Ramos (cell line): ENCODE measurements around the gene TRIM69.
"Not testable (repeated sequence)": the region's sequence is repeated elsewhere in the genome, so short reads cannot be mapped to it uniquely, and the experiment has no call there.

ENCODE experiments used
- in situ Hi-C: fragments of 300-500 bp; cut with MboI; formaldehyde crosslinking; loops from one replicate; pipeline ENCODE4 v1.14.3; 2022; ENCODE audit warnings: low sequenced_read_pairs; ENCODE audit not compliant: unreplicated experiment

Gene TRIM69

GRCh38 chr15:44715142-44715796 is 21.1 kb upstream of the TRIM69 start:
- in situ Hi-C loops = loop anchor here (25.0 kb wide), 2 partner anchors 847 to 928 kb away; partner anchors contain the start of genes ELL3 and SERF2

DNA sequence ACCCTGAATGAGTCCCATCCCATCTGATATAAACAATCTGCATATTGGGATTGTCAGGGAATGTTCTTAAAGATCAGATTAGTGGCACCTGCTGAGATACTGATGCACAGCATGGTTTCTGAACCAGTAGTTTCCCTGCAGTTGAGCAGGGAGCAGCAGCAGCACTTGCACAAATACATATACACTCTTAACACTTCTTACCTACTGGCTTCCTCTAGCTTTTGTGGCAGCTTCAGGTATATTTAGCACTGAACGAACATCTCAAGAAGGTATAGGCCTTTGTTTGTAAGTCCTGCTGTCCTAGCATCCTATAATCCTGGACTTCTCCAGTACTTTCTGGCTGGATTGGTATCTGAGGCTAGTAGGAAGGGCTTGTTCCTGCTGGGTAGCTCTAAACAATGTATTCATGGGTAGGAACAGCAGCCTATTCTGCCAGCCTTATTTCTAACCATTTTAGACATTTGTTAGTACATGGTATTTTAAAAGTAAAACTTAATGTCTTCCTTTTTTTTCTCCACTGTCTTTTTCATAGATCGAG is 20.5 kb upstream of the TRIM69 start:
- in situ Hi-C loops = loop anchor here (25.0 kb wide), 2 partner anchors 846 to 929 kb away; partner anchors contain the start of genes ELL3 and SERF2

- in situ Hi-C loops = loop anchor here (25.0 kb wide), 2 partner anchors 845 to 930 kb away; partner anchors contain the start of genes ELL3 and SERF2
Observed at GRCh38 chr15:44716983-44717602, 19.2 kb upstream of the TRIM69 start.

DNA sequence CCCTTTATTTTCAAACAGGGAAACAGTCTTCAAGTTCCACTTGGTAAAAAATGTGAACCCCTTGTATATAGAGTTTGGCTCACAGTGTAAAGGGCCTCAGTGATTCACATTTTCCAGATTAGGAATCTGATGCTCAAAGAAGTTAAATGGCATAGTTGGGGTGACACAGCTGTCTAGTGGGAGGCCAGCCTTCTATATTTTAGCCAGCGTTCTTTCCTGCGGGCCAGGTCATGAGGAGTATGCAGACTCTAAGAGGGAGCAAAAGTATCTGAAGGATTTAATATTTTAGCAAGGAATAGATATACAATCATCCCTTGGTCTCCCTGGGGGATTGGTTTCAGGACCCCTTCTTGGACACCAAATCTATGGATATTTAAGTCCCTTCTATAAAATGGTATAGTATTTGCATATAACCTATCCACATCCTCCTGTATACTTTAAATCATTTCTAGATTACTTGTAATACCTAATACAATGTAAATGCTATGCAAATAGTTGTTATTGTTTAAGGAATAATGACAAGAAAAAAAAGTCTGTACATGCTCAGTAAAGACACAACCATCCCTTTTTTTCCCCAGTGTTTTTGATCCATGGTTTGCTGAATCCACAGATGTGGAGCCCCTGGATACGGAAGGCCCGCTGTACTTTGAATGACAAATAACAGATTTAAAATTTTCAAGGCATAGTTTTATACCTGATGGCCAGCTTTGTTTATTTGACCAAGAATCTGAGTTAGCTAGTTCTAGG is 18.0 kb upstream of the TRIM69 start:
- in situ Hi-C loops = loop anchor here (25.0 kb wide), 2 partner anchors 844 to 931 kb away; partner anchors contain the start of genes ELL3 and SERF2

- in situ Hi-C loops = loop anchor here (25.0 kb wide), 2 partner anchors 843 to 932 kb away; partner anchors contain the start of genes ELL3 and SERF2
Observed at GRCh38 chr15:44718927-44719292, 17.4 kb upstream of the TRIM69 start.

- in situ Hi-C loops = loop anchor here (25.0 kb wide), 2 partner anchors 843 to 932 kb away; partner anchors contain the start of genes ELL3 and SERF2
Observed at GRCh38 chr15:44719293-44719999, 16.9 kb upstream of the TRIM69 start.

DNA sequence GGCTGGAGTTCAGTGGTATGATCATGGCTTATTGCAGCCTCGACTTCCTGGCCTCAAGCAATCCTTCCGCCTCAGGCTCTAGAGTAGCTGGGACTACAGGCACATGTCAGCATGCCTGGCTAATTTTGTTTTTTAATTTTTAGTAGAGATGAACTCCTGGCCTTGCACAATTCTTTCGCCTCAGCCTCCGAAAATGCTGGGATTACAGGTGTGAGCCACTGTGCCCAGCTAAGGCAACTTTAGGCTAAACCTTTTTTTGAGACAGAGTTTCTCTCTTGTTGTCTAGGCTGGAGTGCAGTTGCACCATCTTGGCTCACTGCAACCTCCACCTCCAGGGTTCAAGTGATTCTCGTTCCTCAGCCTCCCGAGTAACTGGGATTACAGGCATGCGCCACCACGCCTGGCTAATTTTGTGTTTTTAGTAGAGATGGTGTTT is 16.3 kb upstream of the TRIM69 start:
- in situ Hi-C loops = loop anchor here (25.0 kb wide), 2 partner anchors 842 to 933 kb away; partner anchors contain the start of genes ELL3 and SERF2

DNA sequence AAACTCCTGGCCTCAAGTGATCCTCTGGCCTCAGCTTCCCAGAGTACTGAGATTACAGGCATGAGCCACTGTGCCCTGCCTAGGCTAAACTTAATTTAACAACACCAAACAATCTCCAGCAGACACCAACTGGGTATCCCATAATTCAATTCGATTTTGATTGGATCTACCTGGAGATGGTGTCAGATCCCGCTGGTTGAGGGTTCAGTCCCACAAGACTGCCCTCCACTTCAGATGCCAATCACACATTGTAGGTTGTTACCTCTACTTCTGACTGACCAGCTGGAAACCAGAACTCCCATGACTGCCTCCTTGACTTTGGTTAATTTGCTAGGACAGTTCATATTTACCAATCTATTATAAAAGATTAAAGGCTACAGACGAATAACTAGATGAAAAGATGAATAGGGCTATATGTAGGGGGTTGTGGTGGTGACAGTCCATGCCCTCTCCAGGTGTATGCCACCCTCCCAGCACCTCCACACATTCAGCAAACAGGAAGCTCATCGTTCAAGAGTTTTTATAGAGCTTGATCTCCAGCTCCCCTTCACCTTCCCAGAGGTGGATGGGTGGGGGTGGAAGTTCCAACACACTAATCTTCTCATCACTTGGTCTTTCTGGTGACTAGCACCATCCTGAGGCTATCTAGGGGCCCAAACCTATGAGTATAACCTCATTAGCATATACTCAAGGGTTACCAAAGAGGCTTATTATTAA is 15.7 kb upstream of the TRIM69 start:
- in situ Hi-C loops = loop anchor here (25.0 kb wide), 2 partner anchors 842 to 933 kb away; partner anchors contain the start of genes ELL3 and SERF2

DNA sequence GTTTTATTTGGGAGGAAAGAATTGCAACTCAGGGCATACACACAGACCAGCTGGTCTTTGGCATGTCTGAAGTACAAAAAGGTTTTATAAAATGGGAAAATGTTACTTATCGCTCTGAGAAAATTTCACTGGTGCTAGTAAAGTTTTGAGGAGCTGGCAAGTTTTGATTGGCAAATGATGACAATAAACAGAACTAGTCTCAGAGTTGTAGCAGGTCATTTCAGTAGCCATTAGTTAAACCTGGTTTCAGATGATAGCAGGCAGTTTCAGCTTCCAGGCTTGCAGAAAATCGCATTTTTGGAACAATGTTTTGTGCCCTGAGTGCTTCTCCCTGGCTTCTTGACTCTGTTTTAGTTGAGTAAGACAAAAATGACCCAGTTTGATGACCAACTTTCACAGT is 14.3 kb upstream of the TRIM69 start:
- in situ Hi-C loops = loop anchor here (25.0 kb wide), 2 partner anchors 840 to 935 kb away; partner anchors contain the start of genes ELL3 and SERF2

GRCh38 chr15:44726136-44726535 is 10.2 kb upstream of the TRIM69 start:
- in situ Hi-C loops = no loop called here

DNA sequence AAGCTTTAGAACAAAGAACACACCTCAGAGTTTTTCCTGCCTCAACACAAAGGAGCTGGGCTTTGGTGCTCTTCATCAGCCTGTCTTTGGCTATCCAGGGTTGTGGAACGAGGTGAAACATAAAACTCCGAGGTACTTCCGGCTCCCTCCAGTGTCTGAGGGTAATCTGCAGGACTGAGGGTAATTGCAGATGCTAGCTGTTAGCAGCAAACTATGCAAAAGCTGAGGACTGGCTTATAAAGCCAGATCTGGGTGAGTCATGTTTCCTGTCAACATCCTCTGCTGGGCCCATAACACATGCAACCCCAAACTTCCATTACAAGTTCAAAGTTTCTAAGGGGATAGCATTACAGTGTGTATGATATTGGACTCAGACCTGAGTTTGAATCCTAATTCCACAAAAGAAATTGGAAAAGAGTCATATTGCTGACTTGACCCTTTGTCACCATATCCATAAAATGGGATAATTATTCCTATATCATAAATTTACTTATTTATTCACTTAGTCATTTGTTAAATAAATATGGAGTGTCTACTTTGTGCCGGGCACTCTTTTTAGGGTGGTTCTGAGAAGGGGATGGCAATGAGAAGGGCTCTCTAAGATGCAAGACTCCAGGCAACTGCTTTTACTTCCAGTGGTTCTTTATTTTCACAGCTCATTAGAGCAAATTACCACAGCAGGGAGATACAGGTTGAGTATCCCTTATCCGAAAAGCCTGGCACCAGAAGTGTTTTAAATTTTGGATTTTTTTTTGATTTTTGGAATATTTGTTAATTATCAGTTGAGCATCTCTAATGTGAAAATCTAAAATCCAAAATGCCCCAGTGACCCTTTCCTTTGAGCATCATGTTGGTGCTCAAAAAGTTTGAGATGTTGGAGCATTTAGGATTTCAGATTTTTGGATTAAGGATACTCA is 9.5 kb upstream of the TRIM69 start:
- in situ Hi-C loops = no loop called here

DNA sequence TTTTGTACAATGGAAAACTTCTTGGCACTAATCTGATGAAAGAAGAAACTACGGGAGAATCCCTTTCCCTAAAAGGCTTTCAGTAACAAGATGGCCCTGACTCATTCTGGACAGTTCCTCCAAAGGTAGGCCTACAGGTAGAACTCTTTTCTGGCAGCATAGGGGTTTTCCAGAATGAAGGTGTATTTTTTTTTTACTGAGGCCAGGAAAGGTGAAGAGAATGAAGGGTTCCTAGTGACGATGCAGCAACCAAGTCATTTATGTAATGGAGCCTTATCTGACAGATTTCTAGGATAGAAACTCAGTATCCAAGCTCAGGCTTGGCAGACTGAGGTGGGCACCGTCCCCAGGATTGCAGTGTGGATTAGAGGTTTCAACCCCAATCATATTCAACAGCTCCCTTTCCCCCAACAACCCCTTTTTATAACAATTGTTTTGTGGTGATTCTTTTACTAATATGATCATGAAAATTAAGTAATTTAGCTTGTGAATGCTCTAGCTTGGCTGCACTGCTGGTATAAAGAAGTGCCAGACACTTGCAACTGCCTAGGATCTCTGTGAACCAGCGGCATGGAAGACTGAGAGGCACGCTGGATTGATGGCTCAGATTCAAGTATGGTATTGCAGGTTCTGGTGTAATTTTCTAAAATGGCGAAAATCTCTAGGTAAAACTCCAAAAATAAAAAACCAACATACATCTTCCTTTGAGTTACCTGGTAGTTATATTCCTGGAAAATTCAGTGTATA is 8.7 kb upstream of the TRIM69 start:
- in situ Hi-C loops = no loop called here

DNA sequence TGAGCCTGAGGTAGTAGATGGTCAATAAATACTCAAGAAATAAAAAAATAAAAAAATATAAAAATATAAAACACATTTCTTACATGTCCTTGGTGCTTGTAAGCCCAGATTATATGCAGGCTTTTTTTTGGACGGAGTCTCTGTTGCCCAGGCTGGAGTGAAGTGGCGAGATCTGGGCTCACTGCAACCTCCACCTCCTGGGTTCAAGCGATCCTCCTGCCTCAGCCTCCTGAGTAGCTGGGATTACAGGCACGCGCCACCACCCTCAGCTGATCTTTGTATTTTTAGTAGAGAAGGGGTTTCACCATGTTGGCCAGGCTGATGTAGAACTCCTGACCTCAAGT is 8.1 kb upstream of the TRIM69 start:
- in situ Hi-C loops = not testable (repeated sequence)

DNA sequence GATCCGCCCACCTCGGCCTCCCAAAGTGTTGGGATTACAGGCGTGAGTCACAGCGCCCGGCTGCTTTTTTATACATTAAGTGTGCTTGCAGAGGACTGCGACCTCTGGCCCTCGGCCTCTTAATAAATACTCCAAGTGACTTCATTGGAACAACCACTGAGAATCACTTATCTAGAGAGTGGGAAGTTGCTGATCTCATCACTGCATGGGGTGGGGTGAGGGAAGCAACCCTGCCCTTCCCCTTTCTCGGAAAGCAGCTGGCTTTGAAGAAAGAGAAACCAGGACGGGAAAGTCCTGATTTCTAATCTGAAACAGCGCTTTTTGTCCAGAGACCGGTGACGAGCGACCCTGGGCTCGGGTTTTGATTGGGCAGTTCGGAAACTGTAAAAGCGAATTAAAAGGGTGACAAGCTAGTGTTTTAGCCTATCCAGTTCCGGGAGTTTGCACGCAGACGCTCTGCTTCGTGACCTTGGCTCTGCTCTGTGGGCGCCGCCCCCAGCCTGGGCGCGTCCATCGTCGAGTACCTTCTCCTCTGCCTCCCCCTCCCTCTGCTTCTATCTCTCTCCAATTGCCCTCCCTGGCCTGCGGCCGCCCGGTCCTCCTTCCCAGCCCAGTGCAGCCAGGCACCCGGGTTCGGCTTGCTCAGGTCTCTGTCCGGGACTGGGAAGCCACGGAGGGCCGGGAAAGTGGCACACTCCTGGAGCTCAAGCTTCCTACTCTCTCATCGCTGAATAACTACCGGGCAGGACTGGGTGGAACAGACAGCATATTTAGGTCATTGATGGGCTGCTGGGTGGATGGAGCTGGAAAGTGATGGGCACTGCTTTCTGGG is 7.5 kb upstream of the TRIM69 start:
- in situ Hi-C loops = no loop called here

DNA sequence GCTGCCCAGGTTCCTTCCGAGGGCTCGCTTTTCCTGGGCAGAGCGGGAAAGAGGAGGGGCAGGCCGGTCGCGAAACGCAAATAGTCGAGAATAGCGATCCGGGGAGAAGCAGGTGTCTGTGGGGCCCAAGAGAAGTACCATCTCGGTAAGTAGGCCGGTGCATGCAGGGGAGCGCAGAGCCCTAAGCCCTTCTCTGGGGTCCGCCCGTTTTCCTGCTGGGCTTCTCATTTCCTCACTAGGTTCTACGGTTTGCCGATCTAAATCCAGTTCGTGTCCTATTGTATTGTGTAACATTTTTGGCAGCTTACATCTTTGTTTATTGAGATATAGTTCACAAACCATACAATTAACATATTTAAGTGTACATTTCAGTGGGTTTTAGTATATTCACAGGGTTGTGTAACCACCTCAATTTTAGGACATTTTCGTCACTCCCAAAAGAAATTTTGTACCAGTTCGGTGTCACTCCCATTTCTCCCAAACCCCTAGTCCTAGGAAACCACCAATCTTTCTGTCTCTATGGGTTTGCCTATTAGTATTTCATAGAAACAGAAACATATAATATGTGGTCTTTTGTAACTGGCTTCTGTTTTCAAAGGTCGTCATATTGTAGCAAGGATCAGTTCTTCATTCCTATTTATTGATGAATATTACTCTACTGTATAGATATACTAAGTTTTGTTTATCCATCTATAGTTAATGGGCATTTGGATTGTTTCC is 6.8 kb upstream of the TRIM69 start:
- in situ Hi-C loops = loop anchor here (10.0 kb wide), 1 partner anchor 145 kb away; no protein-coding TSS in a partner anchor
